ENCODE data around the gene KRTAP1-5. TPM values are rescaled to one million over a fixed set of nuclear protein-coding genes. Genes with fewer than 3 reads are reported as not detected.
"Not testable (repeated sequence)": the region's sequence is repeated elsewhere in the genome, so short reads cannot be mapped to it uniquely, and the experiment has no call there.

KRTAP1-5 gene
- polyA plus RNA-seq, 1 of the 3 experiments (the other 2 are of a cell fraction): not detected

GRCh38 chr17:41058741-41059140 is 31.7 kb upstream of the KRTAP1-5 start:
- 36% methylated on average over 5 of the region's 5 CpGs for WGBS (ENCODE audit: low lambda C conversion rate)
- CTCF ChIA-PET: interaction anchor here (1.4 to 1.5 kb wide), 2 partner anchors 23 to 589 kb away, joined by 3 to 4 read pairs; no protein-coding TSS in a partner anchor
- no peaks in the 10 kb centered on the region for H3K79me2 ChIP-seq (ENCODE audit: insufficient read depth)

GRCh38 chr17:41057547-41057946 is 30.5 kb upstream of the KRTAP1-5 start:
- TF ChIP-seq MEF2A (IDR thresholded peaks at IDR 0.05; ENCODE audit: borderline replicate concordance, low read depth): no peak
- no peak for TF ChIP-seq NFIC (IDR thresholded peaks at IDR 0.05; ENCODE audit: borderline replicate concordance)
- no peak for TF ChIP-seq ZBTB33 (IDR thresholded peaks at IDR 0.05; ENCODE audit: borderline replicate concordance, low read depth)
- no peak for TF ChIP-seq CHD2 (IDR thresholded peaks at IDR 0.05; ENCODE audit: low read length, partially characterized antibody)
- no peak for TF ChIP-seq PBX3 (IDR thresholded peaks at IDR 0.05)
- no peak for TF ChIP-seq USF2 (IDR thresholded peaks at IDR 0.05; ENCODE audit: borderline replicate concordance, low read depth, low read length)
- no peak for TF ChIP-seq POLR2AphosphoS5 (IDR thresholded peaks at IDR 0.05; ENCODE audit: low read depth, low read length)
- no peak for TF ChIP-seq GATA2 (CRISPR knock-in tag; IDR thresholded peaks at IDR 0.05)
- TF ChIP-seq SMC3 (IDR thresholded peaks at IDR 0.05; ENCODE audit: low read depth, low read length): no peak
- TF ChIP-seq RXRA (IDR thresholded peaks at IDR 0.05; ENCODE audit: borderline replicate concordance, low read depth): no peak
- TF ChIP-seq RCOR1 (IDR thresholded peaks at IDR 0.05; ENCODE audit: low read length): no peak
- Histone ChIP-seq H3K79me2 (ENCODE audit: insufficient read depth) (no peaks in the 10 kb centered on the region), H3K4me2 (no peak overlapping the region), H3K9me3 (no peaks in the 10 kb centered on the region), H3K27me3 (ENCODE audit: insufficient read depth) (no peaks in the 10 kb centered on the region), H3K9me2 (no peaks in the 10 kb centered on the region), H2AFZ (ENCODE audit: low read depth) (no peak overlapping the region), H4K20me1 (ENCODE audit: insufficient read depth) (no peaks in the 10 kb centered on the region), H3K9ac (no peak overlapping the region), H3K4me3 (ENCODE audit: low read depth in 2 of 2, low read length in 1 of 2) (no peak overlapping the region), H3K36me3 (replicated peaks in 1 of 2; ENCODE audit: control insufficient read depth in 1 of 2, insufficient read depth in 2 of 2, low read length in 1 of 2) (peaks cover 0 to 4% of the 10 kb centered on the region in 2 experiments), H3K27ac (ENCODE audit: low read depth in 2 of 2, low read length in 1 of 2) (no peak overlapping the region), H3K4me1 (ENCODE audit: control insufficient read depth in 1 of 2, insufficient read depth in 2 of 2, low read depth in 1 of 2, low read length in 1 of 2) (peaks cover 0 to 16% of the 10 kb centered on the region in 2 experiments; a peak in 2 of 4 replicates), H3F3A (replicated peaks; ENCODE audit: insufficient read depth) (peaks cover 30% of the 10 kb centered on the region)
- DNase-seq: no peak
- ChIA-PET POLR2A (no interaction called here), CTCF (interaction anchor here (1.4 to 1.5 kb wide), 2 partner anchors 22 to 591 kb away, joined by 3 to 4 read pairs; no protein-coding TSS in a partner anchor)
- WGBS (ENCODE audit: low lambda C conversion rate): 46% methylated on average over 1 of the region's 1 CpG

More at GRCh38 chr17:41058741-41059140, 31.7 kb upstream of the KRTAP1-5 start:
- DNase-seq: no peak
- Histone ChIP-seq H3K9me2 (no peaks in the 10 kb centered on the region), H3K4me3 (ENCODE audit: low read depth in 2 of 2, low read length in 1 of 2) (no peak overlapping the region), H2AFZ (ENCODE audit: low read depth) (no peak overlapping the region), H4K20me1 (ENCODE audit: insufficient read depth) (no peaks in the 10 kb centered on the region), H3K9me3 (no peaks in the 10 kb centered on the region), H3K27ac (ENCODE audit: low read depth in 2 of 2, low read length in 1 of 2) (peak overlapping the region in 1 of 2 experiments; percentile 55; a peak in 2 of 4 replicates), H3K9ac (no peak overlapping the region), H3K36me3 (replicated peaks in 1 of 2; ENCODE audit: control insufficient read depth in 1 of 2, insufficient read depth in 2 of 2, low read length in 1 of 2) (no peaks in the 10 kb centered on the region), H3K4me2 (no peak overlapping the region), H3K27me3 (ENCODE audit: insufficient read depth) (no peaks in the 10 kb centered on the region), H3F3A (replicated peaks; ENCODE audit: insufficient read depth) (peaks cover 30% of the 10 kb centered on the region), H3K4me1 (ENCODE audit: control insufficient read depth in 1 of 2, insufficient read depth in 2 of 2, low read depth in 1 of 2, low read length in 1 of 2) (peaks cover 0 to 22% of the 10 kb centered on the region in 2 experiments; a peak in 2 of 4 replicates)
- TF ChIP-seq USF2 (IDR thresholded peaks at IDR 0.05; ENCODE audit: borderline replicate concordance, low read depth, low read length) (no peak), MAX (IDR thresholded peaks at IDR 0.05; ENCODE audit: low read depth) (no peak), FOSL2 (IDR thresholded peaks at IDR 0.05; ENCODE audit: borderline replicate concordance, low read depth) (no peak)
- POLR2A ChIA-PET: no interaction called here

- H4K20me1 ChIP-seq (ENCODE audit: insufficient read depth); DNase-seq; H3K9ac ChIP-seq; H3K4me1 ChIP-seq (ENCODE audit: control insufficient read depth in 1 of 2, insufficient read depth in 2 of 2, low read depth in 1 of 2, low read length in 1 of 2); H3K79me2 ChIP-seq (ENCODE audit: insufficient read depth); H3K4me3 ChIP-seq (ENCODE audit: low read depth in 2 of 2, low read length in 1 of 2); H3K36me3 ChIP-seq (replicated peaks in 1 of 2; ENCODE audit: control insufficient read depth in 1 of 2, insufficient read depth in 2 of 2, low read length in 1 of 2); CTCF ChIA-PET; H3K9me2 ChIP-seq; H2AFZ ChIP-seq (ENCODE audit: low read depth); H3K4me2 ChIP-seq; H3K27ac ChIP-seq (ENCODE audit: low read depth in 2 of 2, low read length in 1 of 2); H3K9me3 ChIP-seq; POLR2A ChIA-PET; H3K27me3 ChIP-seq (ENCODE audit: insufficient read depth): not testable (repeated sequence)
- WGBS (ENCODE audit: low lambda C conversion rate): 25% methylated on average over 1 of the region's 6 CpGs
- peaks cover 16% of the 10 kb centered on the region for H3F3A ChIP-seq (replicated peaks; ENCODE audit: insufficient read depth)
Observed at GRCh38 chr17:41055130-41055529, 28.1 kb upstream of the KRTAP1-5 start, which contains the start of gene KRTAP2-2. KRTAP2-2 (minus strand) TSS chr17:41055230; CDS start chr17:41055211, 19 bp downstream.

Data from SK-N-SH (cell line).